Skeletal muscle tissue (tissue), 4 donors: Measurements from ENCODE around the gene RASAL3. TPM values are rescaled to one million over a fixed set of nuclear protein-coding genes. Genes with fewer than 3 reads are reported as not detected.
A peak's percentile ranks its signal among the peaks of the same experiment; 100 is the strongest.

Experiments used
- H3K27ac ChIP-seq: one replicate; pipeline ENCODE4 v1.7.0; 2013; ENCODE audit warnings: mild to moderate bottlenecking, low read depth, low read length, inconsistent platforms
- H3K27me3 ChIP-seq, 3 donors: one replicate each; pipeline ENCODE4 v1.7.0; 2013; ENCODE audit warnings: low read length in 3 of 3; ENCODE audit not compliant: control insufficient read depth in 3 of 3, insufficient read depth in 3 of 3
- H3K36me3 ChIP-seq, 3 donors: one replicate each; pipeline ENCODE4 v1.7.0; 2013; ENCODE audit warnings: low read length in 3 of 3; ENCODE audit not compliant: control insufficient read depth in 3 of 3, insufficient read depth in 3 of 3
- H3K4me1 ChIP-seq, 3 donors: one replicate each; pipeline ENCODE4 v1.7.0; 2013; ENCODE audit warnings: low read length in 3 of 3, mild to moderate bottlenecking in 3 of 3; ENCODE audit not compliant: control insufficient read depth in 3 of 3, insufficient read depth in 3 of 3
- H3K4me3 ChIP-seq, 3 donors: one replicate each; pipeline ENCODE4 v1.7.0; 2013; ENCODE audit warnings: low read length in 3 of 3
- H3K9ac ChIP-seq, 3 donors: one replicate each; pipeline ENCODE4 v1.7.0; 2013; ENCODE audit warnings: low read length in 3 of 3, mild to moderate bottlenecking in 3 of 3, moderate library complexity in 2 of 3, low read depth in 1 of 3
- H3K9me3 ChIP-seq, 3 donors: one replicate each; pipeline ENCODE4 v1.7.0; 2013; ENCODE audit warnings: low read length in 3 of 3; ENCODE audit not compliant: control insufficient read depth in 3 of 3
- total RNA-seq: library from RNA; depleted of rRNA; stranded (reverse); fragments of >200 nt; gene quantifications from one replicate; pipeline ENCODE4 v1.2.3, GENCODE V29; 2014
- donor health status: Osteomylitis.

Gene RASAL3
- total RNA-seq, 1 donor from 2014 or later = 0.52 TPM

GRCh38 chr19:15449620-15450527 is 14.5 kb downstream of the RASAL3 start, which contains the start of gene WIZ:
TSS of gene WIZ (minus strand) at chr19:15449956. CDS start at chr19:15448307, 1,649 bp downstream.
- Histone ChIP-seq H3K27me3 (peaks cover 3 to 8% (median 6%) of the 10 kb centered on the region in 3 donors), H3K4me1 (peaks cover 30 to 47% (median 44%) of the 10 kb centered on the region in 3 donors), H3K4me3 (peak within 1 kb of the TSS; percentile 62 to 73 (median 73)), H3K9me3 (no peaks in the 10 kb centered on the region), H3K27ac (peak within 1 kb of the TSS; percentile 45), H3K9ac (peak within 1 kb of the TSS; percentile 70 to 90 (median 71)), H3K36me3 (peaks cover 0 to 7% (median 2%) of the 10 kb centered on the region in 3 donors)

GRCh38 chr19:15448778-15449619 is 15.3 kb downstream of the RASAL3 start:
- no peak overlapping the region for H3K27ac ChIP-seq
- H3K9ac ChIP-seq = peak overlapping the region; percentile 70 to 90 (median 71)
- peaks cover 39 to 56% (median 52%) of the 10 kb centered on the region in 3 donors for H3K4me1 ChIP-seq

GRCh38 chr19:15448044-15448777 is 16.1 kb downstream of the RASAL3 start:
- Histone ChIP-seq H3K4me3 (no peak overlapping the region), H3K9ac (peak overlapping the region in 1 of 3 donors; percentile 90), H3K27me3 (no peaks in the 10 kb centered on the region), H3K9me3 (no peaks in the 10 kb centered on the region), H3K27ac (no peak overlapping the region), H3K36me3 (peaks cover 0 to 7% (median 2%) of the 10 kb centered on the region in 3 donors), H3K4me1 (peaks cover 44 to 60% (median 57%) of the 10 kb centered on the region in 3 donors)

More at GRCh38 chr19:15448778-15449619, 15.3 kb downstream of the RASAL3 start:
- peaks cover 0 to 2% (median 0%) of the 10 kb centered on the region in 3 donors for H3K27me3 ChIP-seq
- peaks cover 0 to 7% (median 2%) of the 10 kb centered on the region in 3 donors for H3K36me3 ChIP-seq
- peak overlapping the region; percentile 62 to 73 (median 73) for H3K4me3 ChIP-seq
- no peaks in the 10 kb centered on the region for H3K9me3 ChIP-seq

GRCh38 chr19:15447057-15447456 is 17.3 kb downstream of the RASAL3 start:
- peaks cover 0 to 7% (median 2%) of the 10 kb centered on the region in 3 donors for H3K36me3 ChIP-seq
- H3K27ac ChIP-seq = no peak overlapping the region
- H3K9ac ChIP-seq = no peak overlapping the region
- H3K27me3 ChIP-seq = no peaks in the 10 kb centered on the region
- H3K9me3 ChIP-seq = no peaks in the 10 kb centered on the region
- H3K4me3 ChIP-seq = no peak overlapping the region
- H3K4me1 ChIP-seq = peaks cover 38 to 58% (median 58%) of the 10 kb centered on the region in 3 donors

GRCh38 chr19:15445807-15446376 is 18.5 kb downstream of the RASAL3 start:
- Histone ChIP-seq H3K4me3 (peak overlapping the region in 1 of 3 donors; percentile 17), H3K4me1 (peaks cover 38 to 58% (median 58%) of the 10 kb centered on the region in 3 donors), H3K27ac (peak overlapping the region; percentile 96), H3K27me3 (no peaks in the 10 kb centered on the region), H3K9ac (peak overlapping the region; percentile 65 to 84 (median 68)), H3K9me3 (no peaks in the 10 kb centered on the region), H3K36me3 (peaks cover 0 to 7% (median 2%) of the 10 kb centered on the region in 3 donors)

- peak overlapping the region; percentile 96 for H3K27ac ChIP-seq
- no peaks in the 10 kb centered on the region for H3K27me3 ChIP-seq
- peaks cover 0 to 7% (median 2%) of the 10 kb centered on the region in 3 donors for H3K36me3 ChIP-seq
- peaks cover 37 to 58% (median 58%) of the 10 kb centered on the region in 3 donors for H3K4me1 ChIP-seq
- H3K9me3 ChIP-seq = no peaks in the 10 kb centered on the region
- peak overlapping the region in 1 of 3 donors; percentile 17 for H3K4me3 ChIP-seq
- peak overlapping the region; percentile 65 to 84 (median 68) for H3K9ac ChIP-seq
These were observed 19.1 kb downstream of the RASAL3 start for GRCh38 chr19:15445227-15445605.

GRCh38 chr19:15444505-15445226 is 19.7 kb downstream of the RASAL3 start:
- Histone ChIP-seq H3K27me3 (no peaks in the 10 kb centered on the region), H3K36me3 (peaks cover 0 to 7% (median 2%) of the 10 kb centered on the region in 3 donors), H3K9me3 (no peaks in the 10 kb centered on the region), H3K4me1 (peaks cover 35 to 61% (median 56%) of the 10 kb centered on the region in 3 donors), H3K9ac (peak overlapping the region; percentile 5 to 84 (median 68)), H3K4me3 (no peak overlapping the region), H3K27ac (peak overlapping the region; percentile 96)

GRCh38 chr19:15443838-15444237 is 20.5 kb downstream of the RASAL3 start:
- H3K27me3 ChIP-seq = no peaks in the 10 kb centered on the region
- no peak overlapping the region for H3K9ac ChIP-seq
- peak overlapping the region; percentile 96 for H3K27ac ChIP-seq
- no peak overlapping the region for H3K4me3 ChIP-seq
- no peaks in the 10 kb centered on the region for H3K9me3 ChIP-seq
- peaks cover 35 to 65% (median 54%) of the 10 kb centered on the region in 3 donors for H3K4me1 ChIP-seq
- peaks cover 0 to 7% (median 2%) of the 10 kb centered on the region in 3 donors for H3K36me3 ChIP-seq
